ENCODE measurements around the gene EEPD1. TPM values are rescaled to one million over a fixed set of nuclear protein-coding genes. Genes with fewer than 3 reads are reported as not detected.

The EEPD1 gene
- total RNA-seq, 4 donors from 2014 or later = 1.8 to 18.4 (median 11.2) TPM

GRCh38 chr7:36186359-36187121 is 33.5 kb downstream of the EEPD1 start:
- DNase-seq = no peak
- no peak for TF ChIP-seq POLR2A (IDR thresholded peaks at IDR 0.05)
- TF ChIP-seq CTCF (IDR thresholded peaks at IDR 0.05) = no peak
- no peaks in the 10 kb centered on the region for H3K36me3 ChIP-seq
- no peaks in the 10 kb centered on the region for H3K4me1 ChIP-seq
- H3K27me3 ChIP-seq = no peaks in the 10 kb centered on the region
- no peaks in the 10 kb centered on the region for H3K9me3 ChIP-seq
- no peak overlapping the region for H3K27ac ChIP-seq
- intact Hi-C loops (cut with DNase I; ENCODE audit: low total_unique reads) = no loop called here
- no peak overlapping the region for H3K4me3 ChIP-seq

GRCh38 chr7:36188266-36188665 is 35.2 kb downstream of the EEPD1 start:
- TF ChIP-seq POLR2A (IDR thresholded peaks at IDR 0.05) = no peak
- no peak for TF ChIP-seq CTCF (IDR thresholded peaks at IDR 0.05)
- Histone ChIP-seq H3K27me3 (no peaks in the 10 kb centered on the region), H3K4me3 (no peak overlapping the region), H3K4me1 (no peaks in the 10 kb centered on the region), H3K27ac (no peak overlapping the region), H3K36me3 (no peaks in the 10 kb centered on the region), H3K9me3 (no peaks in the 10 kb centered on the region)
- intact Hi-C loops (cut with DNase I; ENCODE audit: low total_unique reads) = no loop called here
- DNase-seq = no peak

- H3K36me3 ChIP-seq = no peaks in the 10 kb centered on the region
- intact Hi-C loops (cut with DNase I; ENCODE audit: low total_unique reads) = no loop called here
- no peaks in the 10 kb centered on the region for H3K27me3 ChIP-seq
- DNase-seq = no peak
- H3K9me3 ChIP-seq = no peaks in the 10 kb centered on the region
- TF ChIP-seq POLR2A (IDR thresholded peaks at IDR 0.05) (no peak), CTCF (IDR thresholded peaks at IDR 0.05) (no peak)
- no peak overlapping the region for H3K4me3 ChIP-seq
- no peaks in the 10 kb centered on the region for H3K4me1 ChIP-seq
- H3K27ac ChIP-seq = no peak overlapping the region
Observed at GRCh38 chr7:36188906-36189305, 35.9 kb downstream of the EEPD1 start.

GRCh38 chr7:36190447-36191291 is 37.6 kb downstream of the EEPD1 start:
- Histone ChIP-seq H3K4me1 (no peaks in the 10 kb centered on the region), H3K27ac (peak overlapping the region; percentile 68 to 84), H3K27me3 (no peaks in the 10 kb centered on the region), H3K4me3 (no peak overlapping the region), H3K9me3 (no peaks in the 10 kb centered on the region), H3K36me3 (no peaks in the 10 kb centered on the region)
- no peak for DNase-seq
- no peak for TF ChIP-seq POLR2A (IDR thresholded peaks at IDR 0.05)
- no peak for TF ChIP-seq CTCF (IDR thresholded peaks at IDR 0.05)
- intact Hi-C loops (cut with DNase I; ENCODE audit: low total_unique reads) = no loop called here

Measured in uterus (tissue), 4 donors.